PC-9 (cell line): ENCODE measurements around the gene APBB1IP.

Source experiments
- EZH2 ChIP-seq: fragments of 200-600 bp; sonication (generic); IDR thresholded peaks from 2 replicates; pipeline ENCODE4 v1.8.0; 2017; ENCODE audit warnings: antibody characterized with exemption, low read depth
- TF ChIP-seq, protein P1 (sequence below): fragments of 200-600 bp; sonication (generic); conservative IDR thresholded peaks from 2 replicates; pipeline ENCODE4 v1.6.1; 2017; ENCODE audit warnings: mixed run types, antibody characterized with exemption, mild to moderate bottlenecking, moderate library complexity

DNA sequence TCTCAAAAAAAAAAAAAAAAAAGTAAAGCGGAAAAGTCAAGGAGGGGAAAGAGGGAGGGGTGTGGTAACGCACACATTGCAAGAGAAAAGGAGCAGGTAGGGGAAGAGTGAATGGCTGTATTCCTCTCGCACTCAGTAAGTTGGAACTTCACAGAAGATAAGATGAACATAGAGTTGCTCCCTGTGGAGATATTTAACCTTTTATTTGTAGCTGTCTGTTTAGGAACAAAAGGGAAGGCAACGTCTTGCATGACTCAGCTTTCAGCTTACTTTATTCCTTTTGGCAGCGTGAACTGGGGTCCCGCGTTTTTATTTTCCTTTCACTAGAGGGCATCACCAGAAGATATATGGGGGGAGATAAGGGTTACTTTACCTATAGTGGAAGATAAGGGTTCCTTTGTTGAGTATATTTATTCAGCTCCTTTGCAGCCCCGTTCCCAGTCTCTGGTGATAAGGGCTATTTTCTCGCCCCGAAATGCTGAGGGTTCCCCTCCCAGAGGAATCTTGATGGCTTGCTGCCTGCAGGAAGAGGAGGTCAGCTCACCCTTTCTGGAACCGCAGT is 78.5 kb downstream of the APBB1IP start:
- TF ChIP-seq, protein P1, sequence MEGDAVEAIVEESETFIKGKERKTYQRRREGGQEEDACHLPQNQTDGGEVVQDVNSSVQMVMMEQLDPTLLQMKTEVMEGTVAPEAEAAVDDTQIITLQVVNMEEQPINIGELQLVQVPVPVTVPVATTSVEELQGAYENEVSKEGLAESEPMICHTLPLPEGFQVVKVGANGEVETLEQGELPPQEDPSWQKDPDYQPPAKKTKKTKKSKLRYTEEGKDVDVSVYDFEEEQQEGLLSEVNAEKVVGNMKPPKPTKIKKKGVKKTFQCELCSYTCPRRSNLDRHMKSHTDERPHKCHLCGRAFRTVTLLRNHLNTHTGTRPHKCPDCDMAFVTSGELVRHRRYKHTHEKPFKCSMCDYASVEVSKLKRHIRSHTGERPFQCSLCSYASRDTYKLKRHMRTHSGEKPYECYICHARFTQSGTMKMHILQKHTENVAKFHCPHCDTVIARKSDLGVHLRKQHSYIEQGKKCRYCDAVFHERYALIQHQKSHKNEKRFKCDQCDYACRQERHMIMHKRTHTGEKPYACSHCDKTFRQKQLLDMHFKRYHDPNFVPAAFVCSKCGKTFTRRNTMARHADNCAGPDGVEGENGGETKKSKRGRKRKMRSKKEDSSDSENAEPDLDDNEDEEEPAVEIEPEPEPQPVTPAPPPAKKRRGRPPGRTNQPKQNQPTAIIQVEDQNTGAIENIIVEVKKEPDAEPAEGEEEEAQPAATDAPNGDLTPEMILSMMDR, result no peak
- TF ChIP-seq EZH2, result no peak
